Left lung (tissue), 10 donors: Measurements from ENCODE around the gene CAMTA2. TPM values are rescaled to one million over a fixed set of nuclear protein-coding genes. Genes with fewer than 3 reads are reported as not detected.
A peak's percentile ranks its signal among the peaks of the same experiment; 100 is the strongest.

Experiments used
- ATAC-seq: fragments of 200-7000 bp; cut with Tn5 transposase; one replicate; pipeline ENCODE4 v1.9.1; 2020; ENCODE audit warnings: moderate library complexity
- DNase-seq, 4 donors: peaks; one replicate each; pipeline ENCODE4 v3.0.0-alpha.2; 2013 to 2020
- H3K27ac ChIP-seq, 2 donors: fragments of 200-600 bp; sonication (generic) in 1 of 2; one replicate each; pipeline versions ENCODE4 v1.5.0 to v1.8.0; 2020 to 2021
- H3K27me3 ChIP-seq, 2 donors: fragments of 200-600 bp; sonication (generic) in 1 of 2; one replicate each; pipeline versions ENCODE4 v1.5.0 to v1.8.0; 2020 to 2021
- H3K36me3 ChIP-seq, 2 donors: fragments of 200-600 bp; sonication (generic) in 1 of 2; one replicate each; pipeline versions ENCODE4 v1.5.0 to v1.8.0; 2020 to 2021
- H3K4me1 ChIP-seq, 2 donors: fragments of 200-600 bp; one replicate each; pipeline ENCODE4 v1.8.0; 2021
- H3K4me3 ChIP-seq, 2 donors: fragments of 200-600 bp; sonication (generic) in 1 of 2; one replicate each; pipeline versions ENCODE4 v1.5.0 to v1.8.0; 2020 to 2021; ENCODE audit warnings: mild to moderate bottlenecking in 1 of 2
- H3K9me3 ChIP-seq, 2 donors: fragments of 200-600 bp; sonication (generic) in 1 of 2; one replicate each; pipeline versions ENCODE4 v1.5.0 to v1.8.0; 2020 to 2021
- CTCF ChIP-seq, 2 donors: fragments of 200-600 bp; sonication (generic) in 1 of 2; IDR thresholded peaks; one replicate each; pipeline versions ENCODE4 v1.5.0 to v1.8.0; 2021; ENCODE audit warnings: antibody characterized with exemption in 2 of 2
- intact Hi-C, 2 donors: fragments of 100-400 bp; cut with DNase I; formaldehyde crosslinking; loops; one replicate each; pipeline versions ENCODE4 v1.11.2 to v1.14.2; 2022
- polyA plus RNA-seq, 6 donors: library from polyadenylated mRNA; unstranded; fragments of 120-200 nt; gene quantifications; one replicate each; pipeline ENCODE4 v1.2.1, GENCODE V29; 2013; ENCODE audit not compliant: insufficient read length in 6 of 6
- total RNA-seq, 2 donors: library from RNA; stranded (reverse); fragmentation: NEBNext Ultra II Directional; extraction: Animal tissue kit (Norgen Biotek cat#: 25700); gene quantifications; one replicate each; pipeline ENCODE4 v1.2.1, GENCODE V29; 2021
- donor health status: DM: no; HTN: yes; CAD: no.
- donor health status: DM: no; HTN: no; CAD: no.

CAMTA2 gene
- total and polyA plus RNA-seq, 8 donors = 28.6 to 64.9 (median 34.6) TPM

- Histone ChIP-seq H3K4me3 (peak overlapping the region; percentile 94 to 98), H3K27ac (peak overlapping the region; percentile 94), H3K36me3 (peaks cover 0 to 33% of the 10 kb centered on the region in 2 donors), H3K9me3 (no peaks in the 10 kb centered on the region), H3K4me1 (peaks cover 17 to 49% of the 10 kb centered on the region in 2 donors), H3K27me3 (no peaks in the 10 kb centered on the region)
- no peak for TF ChIP-seq CTCF (IDR thresholded peaks at IDR 0.05)
- ATAC-seq (peak; percentile 5), DNase-seq (no peak)
- intact Hi-C loops = loop anchor here in 1 of 2 donors (10.0 kb wide), 1 partner anchor 78 kb away; no protein-coding TSS in a partner anchor
These were observed 1.1 kb downstream of the CAMTA2 start for GRCh38 chr17:4986403-4986802.

DNA sequence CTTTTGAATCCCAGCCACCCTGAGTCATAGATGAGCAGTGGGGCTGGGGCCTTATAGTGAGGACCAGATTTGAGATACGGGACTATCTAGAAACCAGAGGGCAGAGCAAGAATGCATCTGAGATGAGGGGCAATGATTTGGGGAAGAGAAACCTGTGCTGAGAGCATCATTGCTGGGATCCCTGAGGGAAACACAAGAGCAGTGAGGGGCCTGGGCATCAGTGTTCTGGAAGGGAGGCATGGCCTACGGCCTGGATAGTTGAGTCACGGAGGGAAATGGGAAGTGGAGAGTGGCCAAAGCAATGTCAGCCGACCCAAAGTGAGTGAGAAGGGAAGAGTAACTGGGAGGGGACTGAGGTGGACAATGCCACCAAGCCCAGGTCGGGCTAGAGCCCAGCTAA is 5.2 kb downstream of the CAMTA2 start:
- Histone ChIP-seq H3K4me1 (peaks cover 12 to 69% of the 10 kb centered on the region in 2 donors), H3K4me3 (no peak overlapping the region), H3K9me3 (no peaks in the 10 kb centered on the region), H3K27ac (peak overlapping the region in 1 of 2 donors; percentile 37), H3K36me3 (peaks cover 0 to 73% of the 10 kb centered on the region in 2 donors), H3K27me3 (no peaks in the 10 kb centered on the region)
- no peak for ATAC-seq
- intact Hi-C loops = loop anchor here in 1 of 2 donors (10.0 kb wide), 1 partner anchor 82 kb away; no protein-coding TSS in a partner anchor
- no peak for TF ChIP-seq CTCF (IDR thresholded peaks at IDR 0.05)
- no peak for DNase-seq

DNA sequence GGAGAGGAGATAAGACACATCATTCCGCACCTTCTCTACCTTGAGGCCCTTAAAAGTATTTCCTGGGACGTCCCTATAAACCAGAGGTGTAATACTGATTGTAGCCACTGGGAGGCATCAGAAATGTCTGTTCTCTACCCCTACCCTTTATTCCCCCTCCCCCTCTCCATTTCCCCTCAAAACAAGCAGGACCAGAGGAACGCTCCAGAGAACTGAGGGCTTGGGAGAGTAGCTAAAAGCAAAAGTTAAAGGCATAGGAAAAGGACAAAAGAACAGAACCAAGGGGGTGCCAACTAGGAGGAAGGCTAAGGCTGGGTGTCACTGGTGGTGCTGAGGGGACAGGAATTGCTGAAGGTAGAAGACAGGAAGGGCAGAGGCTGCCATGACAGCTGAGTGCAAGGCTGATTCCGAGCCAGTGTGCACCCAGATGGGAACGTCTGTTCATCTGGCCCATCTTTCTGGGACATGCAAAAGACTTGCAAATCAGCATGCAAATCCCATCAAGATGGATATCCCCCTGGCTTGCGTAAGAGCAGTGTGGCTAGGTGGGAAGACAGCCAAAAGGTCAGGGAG is 6.7 kb downstream of the CAMTA2 start:
- TF ChIP-seq CTCF (IDR thresholded peaks at IDR 0.05) = peak; percentile 71 to 78
- Histone ChIP-seq H3K4me1 (peaks cover 0 to 56% of the 10 kb centered on the region in 2 donors), H3K27ac (peak overlapping the region in 1 of 2 donors; percentile 86), H3K4me3 (no peak overlapping the region), H3K27me3 (no peaks in the 10 kb centered on the region), H3K9me3 (no peaks in the 10 kb centered on the region), H3K36me3 (peaks cover 0 to 89% of the 10 kb centered on the region in 2 donors)
- peak in 1 of 4 donors; percentile 76 for DNase-seq
- ATAC-seq = peak; percentile 79
- intact Hi-C loops = loop anchor here in 1 of 2 donors (10.0 kb wide), 1 partner anchor 84 kb away; no protein-coding TSS in a partner anchor

DNA sequence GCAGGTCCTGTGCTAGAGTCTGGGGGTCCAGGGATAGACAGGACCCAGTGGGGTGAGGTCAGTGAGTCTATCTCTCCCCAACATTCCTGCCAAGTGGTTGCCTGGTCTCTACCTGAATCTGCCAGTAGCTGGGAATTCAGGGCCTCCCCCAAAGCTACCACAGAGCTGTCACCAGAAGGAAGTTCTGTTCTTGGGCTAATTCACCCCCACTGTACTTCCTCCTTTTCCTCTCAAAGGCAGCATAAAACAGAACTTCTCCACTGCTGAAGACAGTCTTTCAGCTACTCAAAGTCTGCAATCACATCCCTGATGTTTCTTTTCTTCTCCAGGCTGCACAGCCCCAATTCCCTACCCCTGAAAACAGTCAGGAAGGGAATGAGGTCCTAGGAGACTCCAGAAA is 8.7 kb downstream of the CAMTA2 start:
- no peak for TF ChIP-seq CTCF (IDR thresholded peaks at IDR 0.05)
- H3K4me1 ChIP-seq = peaks cover 0 to 58% of the 10 kb centered on the region in 2 donors
- intact Hi-C loops = loop anchor here in 1 of 2 donors (10.0 kb wide), 1 partner anchor 74 kb away; the partner anchor contains the start of gene CHRNE
- H3K27ac ChIP-seq = peak overlapping the region in 1 of 2 donors; percentile 86
- ATAC-seq = peak; percentile 16
- no peaks in the 10 kb centered on the region for H3K9me3 ChIP-seq
- no peak overlapping the region for H3K4me3 ChIP-seq
- H3K36me3 ChIP-seq = peaks cover 0 to 98% of the 10 kb centered on the region in 2 donors
- no peak for DNase-seq
- H3K27me3 ChIP-seq = no peaks in the 10 kb centered on the region

DNA sequence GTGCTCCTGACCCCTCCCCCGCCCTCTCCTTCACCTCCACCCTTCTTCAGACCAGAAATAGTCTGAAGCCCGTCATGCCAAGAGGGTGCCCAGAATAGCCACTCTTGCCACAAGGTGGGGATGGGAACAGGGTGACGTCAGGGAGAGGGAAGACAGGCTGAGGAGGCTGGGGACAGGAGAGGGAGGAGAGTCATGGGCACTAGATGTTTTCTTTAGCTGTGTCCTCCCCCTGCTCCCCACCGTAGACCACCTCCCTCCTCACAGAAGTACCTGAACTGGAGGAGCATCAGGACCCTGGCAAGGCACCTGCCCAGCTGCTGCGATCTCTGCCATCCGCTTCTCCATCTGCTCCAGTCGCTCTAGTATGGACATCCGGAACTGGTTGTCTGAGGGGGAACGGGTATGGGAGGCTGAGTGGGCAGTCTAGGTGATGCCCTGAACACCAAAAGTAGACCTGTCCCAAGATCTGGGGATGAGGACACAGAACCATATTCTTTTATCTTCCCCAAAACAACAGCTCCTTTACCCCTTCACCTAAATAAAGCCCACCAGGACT is 13.3 kb downstream of the CAMTA2 start:
- Histone ChIP-seq H3K27me3 (no peaks in the 10 kb centered on the region), H3K27ac (peak overlapping the region in 1 of 2 donors; percentile 2), H3K4me3 (no peak overlapping the region), H3K9me3 (no peaks in the 10 kb centered on the region), H3K4me1 (peaks cover 2 to 45% of the 10 kb centered on the region in 2 donors), H3K36me3 (peaks cover 0 to 98% of the 10 kb centered on the region in 2 donors)
- DNase-seq (peak in 1 of 4 donors; percentile 58), ATAC-seq (peak; percentile 42)
- TF ChIP-seq CTCF (IDR thresholded peaks at IDR 0.05) = no peak
- intact Hi-C loops = loop anchor here in 1 of 2 donors (10.0 kb wide), 1 partner anchor 69 kb away; the partner anchor contains the start of gene CHRNE
